ENCODE data around the gene MYMK.

DNA sequence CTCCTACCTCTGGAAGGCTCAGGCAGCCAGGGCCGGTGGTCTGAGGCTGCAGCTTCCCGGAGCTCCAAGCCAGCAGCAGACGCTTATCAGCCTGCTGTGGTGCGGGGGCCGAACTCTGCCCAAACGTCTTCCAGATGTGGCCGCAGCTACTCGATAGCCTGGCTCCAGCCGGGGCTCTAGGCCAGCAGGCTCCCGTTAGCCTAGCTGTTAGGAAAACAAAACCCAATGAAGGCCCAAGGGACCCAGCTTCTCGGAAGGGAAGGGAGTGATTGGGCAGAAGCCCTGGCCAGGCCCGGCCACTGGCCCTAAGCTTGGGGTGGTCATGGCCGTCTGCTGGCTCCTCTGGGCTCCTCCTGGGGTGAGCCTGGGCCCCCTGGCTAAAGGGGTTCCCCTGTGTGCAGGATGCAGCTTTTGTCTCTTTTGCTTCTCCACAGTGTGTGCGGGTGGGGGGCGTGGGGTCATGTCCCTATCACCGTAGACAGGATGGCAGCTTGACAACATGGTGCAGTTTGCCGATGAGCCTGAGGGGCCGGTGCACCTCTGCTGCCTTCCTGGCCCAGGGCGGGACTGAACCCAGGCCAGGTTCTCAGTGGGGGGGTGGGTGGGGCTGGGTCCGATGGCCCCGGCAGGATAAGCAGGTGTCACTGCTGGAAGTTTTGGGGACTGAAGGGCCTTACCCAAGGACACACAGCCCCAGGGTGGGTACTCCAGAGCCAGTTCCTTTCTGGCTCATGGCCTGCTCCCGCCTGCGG, 18.7 kb downstream of the MYMK start:
- TF ChIP-seq POLR2A (IDR thresholded peaks at IDR 0.05) (no peak), POLR2AphosphoS5 (IDR thresholded peaks at IDR 0.05) (no peak)
- TF ChIP-seq, protein P1, sequence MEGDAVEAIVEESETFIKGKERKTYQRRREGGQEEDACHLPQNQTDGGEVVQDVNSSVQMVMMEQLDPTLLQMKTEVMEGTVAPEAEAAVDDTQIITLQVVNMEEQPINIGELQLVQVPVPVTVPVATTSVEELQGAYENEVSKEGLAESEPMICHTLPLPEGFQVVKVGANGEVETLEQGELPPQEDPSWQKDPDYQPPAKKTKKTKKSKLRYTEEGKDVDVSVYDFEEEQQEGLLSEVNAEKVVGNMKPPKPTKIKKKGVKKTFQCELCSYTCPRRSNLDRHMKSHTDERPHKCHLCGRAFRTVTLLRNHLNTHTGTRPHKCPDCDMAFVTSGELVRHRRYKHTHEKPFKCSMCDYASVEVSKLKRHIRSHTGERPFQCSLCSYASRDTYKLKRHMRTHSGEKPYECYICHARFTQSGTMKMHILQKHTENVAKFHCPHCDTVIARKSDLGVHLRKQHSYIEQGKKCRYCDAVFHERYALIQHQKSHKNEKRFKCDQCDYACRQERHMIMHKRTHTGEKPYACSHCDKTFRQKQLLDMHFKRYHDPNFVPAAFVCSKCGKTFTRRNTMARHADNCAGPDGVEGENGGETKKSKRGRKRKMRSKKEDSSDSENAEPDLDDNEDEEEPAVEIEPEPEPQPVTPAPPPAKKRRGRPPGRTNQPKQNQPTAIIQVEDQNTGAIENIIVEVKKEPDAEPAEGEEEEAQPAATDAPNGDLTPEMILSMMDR (IDR thresholded peaks at IDR 0.05), result no peak

All from sigmoid colon (tissue), 4 donors.